Testis (tissue), 3 donors: ENCODE data around the gene RFTN2. TPM values are rescaled to one million over a fixed set of nuclear protein-coding genes. Genes with fewer than 3 reads are reported as not detected.
"Not testable (repeated sequence)": the region's sequence is repeated elsewhere in the genome, so short reads cannot be mapped to it uniquely, and the experiment has no call there.

ENCODE experiments used
- DNase-seq: peaks from one replicate; pipeline ENCODE4 v3.0.0-alpha.2; 2019
- H3K27ac ChIP-seq, 2 donors: fragments of 200-600 bp; sonication (generic); one replicate each; pipeline ENCODE4 v1.5.1; 2019
- H3K27me3 ChIP-seq: fragments of 200-600 bp; sonication (generic); one replicate; pipeline ENCODE4 v1.5.1; 2019
- H3K36me3 ChIP-seq: fragments of 200-600 bp; sonication (generic); one replicate; pipeline ENCODE4 v1.5.1; 2017; ENCODE audit warnings: low read depth; ENCODE audit errors: missing control alignments
- H3K4me1 ChIP-seq: fragments of 200-600 bp; sonication (generic); one replicate; pipeline ENCODE4 v1.5.1; 2019
- H3K4me3 ChIP-seq, 2 donors: fragments of 200-600 bp; sonication (generic); one replicate each; pipeline ENCODE4 v1.5.1; 2017 to 2019
- H3K9me3 ChIP-seq: fragments of 200-600 bp; sonication (generic); one replicate; pipeline ENCODE4 v1.5.1; 2017
- CTCF ChIP-seq, 3 experiments: fragments of 450-650 bp in 2 of 3; fragments of 200-600 bp in 1 of 3; sonication (generic) in 1 of 3; IDR thresholded peaks; one replicate each; pipeline ENCODE4 v1.5.1; 2016 to 2019; ENCODE audit warnings: antibody characterized with exemption in 3 of 3, mild to moderate bottlenecking in 2 of 3, moderate library complexity in 1 of 3
- POLR2A ChIP-seq: fragments of 450-650 bp; IDR thresholded peaks from one replicate; pipeline ENCODE4 v1.6.1; 2017; ENCODE audit warnings: antibody characterized with exemption, mild to moderate bottlenecking, moderate library complexity
- WGBS, 2 donors: methylation state at CpG; one replicate each; pipeline ENCODE4 v1.1.5; 2018; 5-methylcytosine and 5-hydroxymethylcytosine counted together
- intact Hi-C: fragments of 100-400 bp; cut with DNase I; formaldehyde crosslinking; loops from one replicate; pipeline ENCODE4 v1.15.1; 2023; ENCODE audit warnings: low total_unique reads
- polyA plus RNA-seq: library from polyadenylated mRNA; stranded (reverse); fragments of 350-450 nt; fragmentation: Illumina TruSeq; extraction: RNeasy Lipid Tissue Mini Kit (QIAGEN cat#74804); gene quantifications from one replicate; pipeline ENCODE4 v1.2.3, GENCODE V29; 2014; ENCODE audit warnings: low read depth, low replicate concordance; ENCODE audit not compliant: insufficient read depth
- total RNA-seq, 2 donors: library from RNA; depleted of rRNA; stranded (reverse); fragments of >200 nt; gene quantifications; one replicate each; pipeline ENCODE4 v1.2.3, GENCODE V29; 2016

The RFTN2 gene
- total and polyA plus RNA-seq, 3 donors from 2014 or later: 16.1 to 25.0 (median 19.8) TPM

GRCh38 chr2:197641666-197642065, 33.7 kb downstream of the RFTN2 start:
- H3K4me1 ChIP-seq: no peaks in the 10 kb centered on the region
- H3K9me3 ChIP-seq: no peaks in the 10 kb centered on the region
- no peaks in the 10 kb centered on the region for H3K27me3 ChIP-seq
- intact Hi-C loops: no loop called here
- TF ChIP-seq POLR2A (no peak), CTCF (IDR thresholded peaks at IDR 0.05) (no peak)
- 83 to 92% methylated on average over 3 of the region's 3 CpGs for WGBS, 2 donors
- no peak for DNase-seq
- H3K4me3 ChIP-seq: no peak overlapping the region
- H3K27ac ChIP-seq: no peak overlapping the region
- H3K36me3 ChIP-seq: no peaks in the 10 kb centered on the region

GRCh38 chr2:197640571-197641122, 34.7 kb downstream of the RFTN2 start:
- H3K27ac ChIP-seq, DNase-seq, H3K4me3 ChIP-seq, H3K27me3 ChIP-seq, H3K36me3 ChIP-seq, intact Hi-C loops, H3K9me3 ChIP-seq, H3K4me1 ChIP-seq: not testable (repeated sequence)
- 73 to 90% methylated on average over 11 to 13 of the region's 19 CpGs for WGBS, 2 donors

- Histone ChIP-seq H3K9me3 (no peaks in the 10 kb centered on the region), H3K27ac (no peak overlapping the region), H3K4me3 (no peak overlapping the region), H3K4me1 (no peaks in the 10 kb centered on the region), H3K27me3 (no peaks in the 10 kb centered on the region), H3K36me3 (no peaks in the 10 kb centered on the region)
- intact Hi-C loops: no loop called here
- no peak for TF ChIP-seq POLR2A
- TF ChIP-seq CTCF (IDR thresholded peaks at IDR 0.05): no peak
- DNase-seq: no peak
Observed at GRCh38 chr2:197633109-197633657, 42.2 kb downstream of the RFTN2 start.

DNA sequence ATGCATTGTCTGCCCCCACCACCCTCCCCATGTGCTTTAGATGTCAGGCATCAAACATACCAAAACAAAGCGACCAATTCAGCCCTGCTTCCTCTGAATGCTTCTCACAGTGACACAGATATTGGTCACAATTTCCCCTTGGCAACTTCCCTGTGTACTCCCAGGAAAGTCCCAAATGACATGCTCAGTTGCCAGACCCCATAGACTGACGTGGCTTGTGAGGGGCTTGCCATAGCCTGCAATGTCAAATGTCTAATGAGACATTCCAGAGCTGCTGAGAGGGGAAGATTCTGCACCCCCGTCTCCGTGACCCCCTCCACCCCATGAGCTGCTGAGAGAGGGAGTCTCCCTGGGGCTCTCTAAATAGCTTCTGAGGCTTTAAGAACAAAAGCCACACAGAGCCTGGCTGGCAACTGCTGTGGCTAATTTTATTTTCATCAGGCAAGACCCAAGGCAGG, 47.3 kb downstream of the RFTN2 start:
- no peak for TF ChIP-seq CTCF (IDR thresholded peaks at IDR 0.05)
- no peak for TF ChIP-seq POLR2A
- no peaks in the 10 kb centered on the region for H3K4me1 ChIP-seq
- no peak overlapping the region for H3K4me3 ChIP-seq
- WGBS, 2 donors: 54 to 56% methylated on average over 4 of the region's 4 CpGs
- H3K27ac ChIP-seq: no peak overlapping the region
- H3K27me3 ChIP-seq: no peaks in the 10 kb centered on the region
- intact Hi-C loops: no loop called here
- H3K36me3 ChIP-seq: no peaks in the 10 kb centered on the region
- DNase-seq: no peak
- no peaks in the 10 kb centered on the region for H3K9me3 ChIP-seq

DNA sequence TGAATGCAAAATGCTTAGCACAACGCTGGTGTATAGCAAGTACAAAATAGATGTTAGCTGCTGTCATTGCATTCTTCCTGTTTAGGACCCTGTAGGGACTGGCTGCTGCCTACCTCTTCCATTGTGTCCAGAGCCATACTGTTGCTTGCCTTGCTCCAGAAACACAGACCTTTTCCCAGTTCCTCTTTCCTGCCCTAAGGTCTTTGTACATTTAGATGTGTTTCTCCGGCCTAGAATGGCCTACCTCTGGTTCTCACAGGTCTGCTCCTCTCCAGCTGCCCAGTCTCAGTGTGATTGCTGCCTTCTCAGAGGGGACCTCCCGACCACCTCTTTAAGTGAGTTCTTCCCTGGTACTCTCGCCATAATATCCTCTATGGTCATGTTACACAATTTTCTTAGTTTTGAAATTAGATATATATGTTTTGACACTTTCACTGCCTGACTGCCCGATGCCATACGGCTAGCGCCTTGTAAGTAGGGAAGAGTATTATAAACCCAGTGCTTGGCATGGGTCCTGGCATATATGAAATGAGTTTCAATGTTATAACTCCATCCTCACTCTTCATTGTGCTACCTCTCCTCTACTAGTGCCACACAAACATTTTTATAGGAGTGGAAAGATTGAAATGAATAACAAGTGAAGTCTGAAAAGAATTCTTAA, 48.3 kb downstream of the RFTN2 start:
- H3K4me1 ChIP-seq: no peaks in the 10 kb centered on the region
- 92 to 94% methylated on average over 7 of the region's 7 CpGs for WGBS, 2 donors

More for the DNA sequence above, 48.3 kb downstream of the RFTN2 start:
- no peaks in the 10 kb centered on the region for H3K9me3 ChIP-seq
- no peak for DNase-seq
- H3K27ac ChIP-seq: no peak overlapping the region
- H3K4me3 ChIP-seq: no peak overlapping the region
- intact Hi-C loops: no loop called here
- TF ChIP-seq CTCF (IDR thresholded peaks at IDR 0.05) (no peak), POLR2A (no peak)
- H3K36me3 ChIP-seq: no peaks in the 10 kb centered on the region
- no peaks in the 10 kb centered on the region for H3K27me3 ChIP-seq
